Rectal smooth muscle tissue (tissue), 1 donor: ENCODE results near the gene ABL2.

Experiments
- H3K27ac ChIP-seq: one replicate; pipeline ENCODE4 v1.7.0; 2013; ENCODE audit warnings: low read depth, low read length, inconsistent platforms
- H3K27me3 ChIP-seq: one replicate; pipeline ENCODE4 v1.7.0; 2013; ENCODE audit warnings: low read length; ENCODE audit not compliant: control insufficient read depth, insufficient read depth
- H3K36me3 ChIP-seq: one replicate; pipeline ENCODE4 v1.7.0; 2013; ENCODE audit warnings: low read length; ENCODE audit not compliant: control insufficient read depth, insufficient read depth
- H3K4me1 ChIP-seq: one replicate; pipeline ENCODE4 v1.7.0; 2013; ENCODE audit warnings: low read length; ENCODE audit not compliant: control insufficient read depth, insufficient read depth
- H3K4me3 ChIP-seq: one replicate; pipeline ENCODE4 v1.7.0; 2013; ENCODE audit warnings: low read length
- H3K9ac ChIP-seq: one replicate; pipeline ENCODE4 v1.7.0; 2013; ENCODE audit warnings: low read length

The ABL2 gene

DNA sequence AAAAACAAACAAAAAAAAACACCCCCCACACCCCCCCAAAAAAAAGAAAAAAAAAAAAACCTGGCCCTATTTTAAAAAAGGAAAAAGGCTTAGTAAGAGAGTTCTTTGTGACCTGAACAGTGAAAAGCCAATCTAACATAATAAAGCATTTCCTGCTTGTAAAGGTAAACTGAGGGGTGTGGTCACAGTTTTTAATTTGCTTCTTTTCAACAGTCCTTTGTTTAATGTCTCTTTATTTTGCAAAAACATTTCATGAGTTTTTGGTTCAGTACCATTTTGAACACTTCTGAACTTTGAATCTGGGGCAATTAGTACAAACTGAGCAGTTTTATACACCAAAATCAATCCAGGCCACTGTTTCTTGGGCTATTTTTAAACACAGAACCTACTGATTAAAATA is 110.0 kb downstream of the ABL2 start:
- Histone ChIP-seq H3K9ac (no peak overlapping the region), H3K36me3 (peaks cover 3% of the 10 kb centered on the region), H3K27me3 (no peaks in the 10 kb centered on the region), H3K4me1 (no peaks in the 10 kb centered on the region), H3K27ac (no peak overlapping the region), H3K4me3 (no peak overlapping the region)

DNA sequence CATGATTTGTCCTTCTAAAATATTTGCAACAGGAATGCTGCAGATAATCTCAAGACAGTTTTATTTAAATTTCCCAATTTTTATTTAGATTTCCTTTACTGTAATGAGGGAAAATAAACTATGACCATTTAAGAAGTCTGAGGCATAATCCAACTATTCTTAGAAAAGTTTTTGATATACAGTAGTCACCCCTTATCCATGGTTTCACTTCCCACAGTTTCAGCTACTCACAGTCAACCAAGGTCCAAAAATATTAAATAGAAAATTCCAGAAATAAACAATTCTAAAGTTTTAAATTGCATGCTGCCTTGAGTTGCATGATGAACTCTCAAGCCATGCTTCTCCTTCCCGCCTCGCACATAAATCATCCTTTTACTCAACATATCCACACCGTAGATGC is 114.3 kb downstream of the ABL2 start:
- Histone ChIP-seq H3K4me1 (no peaks in the 10 kb centered on the region), H3K36me3 (peaks cover 9% of the 10 kb centered on the region), H3K27me3 (no peaks in the 10 kb centered on the region)

DNA sequence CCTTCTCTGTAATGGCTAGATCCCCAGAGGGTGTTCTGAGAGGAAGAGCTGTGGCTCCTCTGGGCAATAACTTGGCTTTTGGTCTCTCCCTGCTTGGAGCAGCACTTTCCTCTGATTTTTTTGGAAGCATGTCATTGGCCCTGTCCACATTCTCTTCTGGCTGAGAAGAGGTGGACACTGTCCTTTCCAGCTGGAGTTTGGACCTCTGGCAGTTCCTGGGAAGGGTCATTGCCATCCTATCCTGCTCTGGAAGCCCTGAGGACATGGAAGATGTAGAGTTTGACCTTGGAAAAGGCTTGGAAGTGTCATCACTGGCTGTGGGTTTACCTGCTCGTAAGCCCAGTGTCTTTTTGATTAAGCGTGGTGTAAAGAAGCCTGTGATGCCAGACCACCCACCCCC is 120.8 kb downstream of the ABL2 start:
- H3K4me1 ChIP-seq = no peaks in the 10 kb centered on the region
- H3K9ac ChIP-seq = no peak overlapping the region
- H3K27ac ChIP-seq = no peak overlapping the region
- H3K36me3 ChIP-seq = peaks cover 24% of the 10 kb centered on the region
- no peak overlapping the region for H3K4me3 ChIP-seq
- H3K27me3 ChIP-seq = no peaks in the 10 kb centered on the region

More for the DNA sequence above, 114.3 kb downstream of the ABL2 start:
- no peak overlapping the region for H3K27ac ChIP-seq
- H3K4me3 ChIP-seq = no peak overlapping the region
- H3K9ac ChIP-seq = no peak overlapping the region

DNA sequence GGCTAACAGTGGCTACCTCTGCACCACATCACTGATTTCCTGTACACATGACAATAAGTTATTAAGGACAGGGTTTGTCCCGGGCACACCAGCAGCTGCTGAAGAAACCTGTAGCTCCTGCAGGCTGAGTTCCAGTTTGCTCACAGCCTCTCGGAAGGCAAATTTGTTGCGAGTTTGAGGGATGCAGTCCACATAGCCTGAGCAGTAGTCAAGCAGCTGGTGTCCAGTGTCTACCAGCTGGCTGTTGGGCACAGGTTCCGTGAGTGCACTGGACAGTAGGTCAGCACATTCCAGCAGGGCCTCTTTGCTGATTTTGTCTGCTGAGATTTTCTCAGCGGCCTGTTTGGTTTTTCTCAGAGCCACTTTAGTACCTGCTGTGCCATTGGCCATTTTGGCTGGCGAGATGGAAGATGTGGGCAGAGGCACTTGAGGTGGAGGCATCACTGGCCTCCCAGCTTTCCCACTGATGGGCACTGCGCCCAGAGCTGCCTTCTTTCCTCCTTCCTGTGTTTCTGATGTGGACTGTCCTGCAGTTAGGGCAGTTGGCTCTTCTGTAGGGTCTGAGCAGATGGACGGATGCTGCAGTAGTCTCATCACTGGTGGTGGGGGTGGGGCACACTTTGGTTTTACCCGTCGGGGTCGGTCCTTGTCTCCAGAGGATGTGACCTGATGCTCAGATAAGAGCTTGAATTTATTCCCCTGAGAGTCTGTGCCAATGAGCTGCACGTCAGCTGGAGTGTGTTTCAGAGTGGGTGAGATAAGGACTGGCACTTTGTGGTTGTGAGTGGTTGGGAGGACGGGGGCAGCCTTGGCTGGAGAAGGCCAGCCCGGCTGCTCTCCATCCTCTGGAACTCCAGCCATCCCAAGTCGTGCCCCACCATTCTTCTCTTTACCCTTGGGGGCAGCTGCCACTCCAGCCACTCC is 121.5 kb downstream of the ABL2 start:
- no peak overlapping the region for H3K4me3 ChIP-seq
- no peaks in the 10 kb centered on the region for H3K4me1 ChIP-seq
- H3K36me3 ChIP-seq = peaks cover 24% of the 10 kb centered on the region
- no peak overlapping the region for H3K27ac ChIP-seq
- H3K27me3 ChIP-seq = no peaks in the 10 kb centered on the region
- H3K9ac ChIP-seq = no peak overlapping the region

DNA sequence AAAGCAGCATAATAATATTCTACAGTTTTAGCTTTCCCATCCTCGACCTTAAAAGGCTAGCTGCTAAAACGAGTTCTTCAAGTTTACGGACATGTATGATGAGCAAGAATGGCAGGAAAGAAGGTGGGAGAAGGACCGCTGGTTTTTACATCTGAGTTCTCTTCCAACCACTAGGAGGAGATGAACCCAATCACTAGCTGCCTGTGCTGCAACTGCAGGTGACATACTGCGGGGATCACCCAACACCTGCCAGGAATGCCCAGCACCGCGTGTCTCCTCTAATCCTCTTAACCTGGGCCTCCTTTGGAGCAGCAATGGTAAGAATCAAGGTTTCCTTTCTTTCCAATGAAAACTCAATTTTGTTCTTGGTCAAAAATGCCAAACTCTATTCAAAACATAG is 124.1 kb downstream of the ABL2 start:
- peaks cover 22% of the 10 kb centered on the region for H3K36me3 ChIP-seq
- H3K4me1 ChIP-seq = no peaks in the 10 kb centered on the region
- H3K27me3 ChIP-seq = no peaks in the 10 kb centered on the region

DNA sequence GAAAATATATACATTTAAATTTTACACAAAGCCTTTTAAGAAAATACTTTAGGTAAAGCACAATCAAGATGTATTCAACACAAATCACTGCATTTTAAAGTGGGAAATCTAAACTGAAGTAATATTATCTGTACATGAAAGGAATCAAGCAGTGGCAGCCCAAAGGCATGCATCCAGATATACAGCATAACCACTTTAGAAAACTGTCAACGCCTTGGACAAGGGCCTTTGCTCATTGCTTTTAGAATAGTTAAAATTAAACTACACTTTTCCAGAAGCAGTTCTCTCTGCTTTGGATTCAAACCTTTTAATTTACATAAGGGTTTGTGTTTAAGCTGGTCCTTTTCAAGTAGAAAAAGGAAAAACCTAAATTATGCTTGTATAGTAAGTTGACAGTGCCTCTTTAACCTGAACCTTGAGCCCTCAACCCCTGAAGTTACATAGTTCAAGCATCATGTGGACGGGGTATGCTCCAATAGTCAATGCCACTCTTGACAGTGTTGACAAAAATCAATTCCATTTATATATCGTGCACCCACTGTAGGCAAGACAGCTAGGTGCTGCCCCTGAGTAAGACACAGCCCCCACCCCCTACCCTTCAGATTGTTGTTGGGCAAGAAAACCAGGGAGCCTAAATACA is 124.7 kb downstream of the ABL2 start:
- Histone ChIP-seq H3K27me3 (no peaks in the 10 kb centered on the region), H3K4me1 (no peaks in the 10 kb centered on the region), H3K9ac (no peak overlapping the region), H3K4me3 (no peak overlapping the region), H3K27ac (no peak overlapping the region), H3K36me3 (peaks cover 20% of the 10 kb centered on the region)

More for the DNA sequence above, 124.1 kb downstream of the ABL2 start:
- Histone ChIP-seq H3K4me3 (no peak overlapping the region), H3K9ac (no peak overlapping the region), H3K27ac (no peak overlapping the region)

DNA sequence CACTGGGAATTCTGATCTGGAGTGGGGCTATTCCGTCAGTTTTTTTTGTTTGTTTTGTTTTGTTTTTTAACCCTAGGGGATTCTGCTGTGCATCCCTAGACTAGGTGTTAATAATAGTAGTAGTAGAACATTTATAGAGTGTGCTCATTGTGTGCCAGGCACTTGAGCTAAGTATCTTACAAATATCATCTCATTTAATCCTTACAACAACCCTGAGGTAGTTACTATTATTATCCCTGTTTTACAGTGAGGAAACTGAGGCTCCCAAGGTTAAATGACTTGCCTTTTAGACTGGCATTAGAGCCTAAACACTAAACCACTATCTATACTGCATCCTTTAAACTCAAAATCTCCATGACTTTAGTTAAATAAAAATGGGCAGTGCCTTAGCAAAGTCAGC is 125.5 kb downstream of the ABL2 start:
- Histone ChIP-seq H3K27me3 (no peaks in the 10 kb centered on the region), H3K9ac (no peak overlapping the region), H3K36me3 (peaks cover 20% of the 10 kb centered on the region), H3K4me1 (no peaks in the 10 kb centered on the region), H3K4me3 (no peak overlapping the region), H3K27ac (no peak overlapping the region)

DNA sequence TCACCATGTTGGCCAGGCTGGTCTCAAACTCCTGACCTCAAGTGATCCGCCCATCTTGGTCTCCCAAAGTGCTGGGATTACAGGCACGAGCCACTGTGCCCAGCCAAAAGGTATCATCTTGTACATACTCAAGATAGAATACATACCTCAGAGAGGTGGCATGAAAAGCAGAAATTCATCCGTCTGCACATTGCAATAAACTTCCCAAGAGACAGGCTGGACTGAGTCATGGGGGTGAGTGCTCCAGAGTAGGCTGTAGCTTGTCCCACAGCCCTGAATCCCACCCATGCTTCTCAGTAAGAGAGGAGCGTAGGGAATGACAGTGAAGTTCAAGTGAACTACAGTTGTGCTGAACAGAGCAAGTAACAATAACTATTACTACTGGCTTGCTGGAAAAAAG is 127.9 kb downstream of the ABL2 start:
- no peak overlapping the region for H3K4me3 ChIP-seq

DNA sequence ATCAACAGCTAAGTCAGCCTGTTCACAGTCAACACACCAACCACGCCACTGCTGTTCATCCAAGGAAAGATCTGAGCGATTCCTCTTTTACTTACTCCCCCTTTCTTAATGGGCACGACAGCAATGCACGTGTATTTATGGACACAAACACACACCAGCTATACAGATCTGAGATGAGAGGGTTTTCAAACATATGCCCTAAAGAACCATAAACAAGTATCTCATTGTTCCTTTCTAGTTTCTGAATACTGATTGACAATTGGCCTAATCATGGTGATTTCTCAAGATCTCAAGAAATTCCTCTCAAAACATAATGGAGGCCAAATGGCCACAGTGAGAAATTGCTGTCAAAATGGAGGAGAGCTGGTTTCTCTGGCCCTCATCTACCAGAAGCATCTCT is 129.6 kb downstream of the ABL2 start:
- Histone ChIP-seq H3K9ac (no peak overlapping the region), H3K4me1 (no peaks in the 10 kb centered on the region), H3K27me3 (no peaks in the 10 kb centered on the region), H3K36me3 (peaks cover 18% of the 10 kb centered on the region), H3K4me3 (no peak overlapping the region), H3K27ac (no peak overlapping the region)

More for the DNA sequence above, 127.9 kb downstream of the ABL2 start:
- Histone ChIP-seq H3K36me3 (peaks cover 7% of the 10 kb centered on the region), H3K9ac (no peak overlapping the region), H3K27me3 (no peaks in the 10 kb centered on the region), H3K4me1 (no peaks in the 10 kb centered on the region), H3K27ac (no peak overlapping the region)

DNA sequence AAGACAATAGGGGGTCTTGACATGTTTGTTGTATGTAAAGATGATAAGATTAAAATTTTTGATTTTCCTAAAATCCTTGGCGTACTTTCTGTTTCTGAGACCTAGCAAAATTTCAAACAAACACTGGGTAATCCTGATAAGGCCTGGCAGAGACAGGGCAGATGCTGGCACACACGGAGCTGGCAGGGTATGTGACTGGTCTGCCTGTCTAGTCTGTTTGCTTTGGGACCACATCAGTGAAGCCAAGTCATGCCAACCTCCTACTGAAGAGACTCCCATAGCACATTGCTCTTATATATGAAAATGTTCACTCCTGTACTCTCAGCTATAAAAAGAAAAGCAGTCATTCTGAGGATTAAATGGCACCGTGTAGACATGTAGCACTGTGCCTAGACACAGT is 133.6 kb downstream of the ABL2 start:
- Histone ChIP-seq H3K27me3 (no peaks in the 10 kb centered on the region), H3K9ac (no peak overlapping the region), H3K27ac (no peak overlapping the region), H3K4me3 (no peak overlapping the region), H3K4me1 (no peaks in the 10 kb centered on the region), H3K36me3 (peaks cover 31% of the 10 kb centered on the region)

DNA sequence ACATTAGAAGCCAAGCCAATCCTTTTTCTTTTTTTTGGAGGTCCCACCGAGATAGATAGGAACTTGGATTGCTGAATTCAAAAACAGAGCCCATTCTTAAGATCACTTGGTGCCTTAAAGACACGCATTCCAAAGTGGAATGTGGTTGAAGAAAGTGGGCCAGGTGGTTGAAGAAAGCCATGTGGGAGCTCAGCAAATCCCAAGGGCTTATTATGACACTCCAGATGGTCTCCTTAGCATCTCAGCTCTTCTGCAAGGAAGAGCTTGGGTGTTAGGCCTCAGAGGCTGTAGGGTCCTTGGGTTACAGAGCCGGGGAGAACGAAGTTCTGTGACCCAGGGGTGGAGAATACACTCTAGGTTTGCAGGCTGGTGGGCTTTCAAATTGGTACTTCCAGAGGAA is 134.1 kb downstream of the ABL2 start:
- Histone ChIP-seq H3K27ac (no peak overlapping the region), H3K4me3 (no peak overlapping the region), H3K36me3 (peaks cover 31% of the 10 kb centered on the region), H3K9ac (no peak overlapping the region), H3K4me1 (no peaks in the 10 kb centered on the region), H3K27me3 (no peaks in the 10 kb centered on the region)

DNA sequence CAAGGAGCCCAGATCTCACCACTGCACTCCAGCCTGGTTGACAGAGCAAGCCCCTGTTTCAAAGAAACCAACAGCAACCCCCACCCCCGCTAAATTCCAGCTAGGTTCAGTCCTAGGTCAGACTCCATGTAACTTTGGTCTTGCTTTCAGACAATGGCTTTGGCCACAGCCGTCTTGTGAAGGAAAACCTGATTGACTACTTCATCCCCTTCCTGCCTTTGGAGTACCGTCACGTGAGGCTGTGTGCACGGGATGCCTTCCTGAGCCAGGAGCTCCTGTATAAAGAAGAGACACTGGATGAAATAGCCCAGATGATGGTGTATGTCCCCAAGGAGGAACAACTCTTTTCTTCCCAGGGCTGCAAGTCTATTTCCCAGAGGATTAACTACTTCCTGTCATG is 134.7 kb downstream of the ABL2 start:
- no peaks in the 10 kb centered on the region for H3K4me1 ChIP-seq
- no peak overlapping the region for H3K9ac ChIP-seq
- H3K27me3 ChIP-seq = no peaks in the 10 kb centered on the region
- no peak overlapping the region for H3K27ac ChIP-seq
- no peak overlapping the region for H3K4me3 ChIP-seq
- peaks cover 29% of the 10 kb centered on the region for H3K36me3 ChIP-seq
